HepG2 (cell line): ENCODE measurements around the gene COBL. TPM values are rescaled to one million over a fixed set of nuclear protein-coding genes. Genes with fewer than 3 reads are reported as not detected.

Experiments used
- E2F1 ChIP-seq: sonication (generic); formaldehyde crosslinking; IDR thresholded peaks from 2 replicates; pipeline ENCODE4 v1.5.0; 2020; ENCODE audit warnings: missing genetic modification reagents
- FOXK1 ChIP-seq: sonication (generic); formaldehyde crosslinking; IDR thresholded peaks from 2 replicates; pipeline ENCODE4 v1.4.0; 2020; ENCODE audit warnings: low read depth, missing genetic modification reagents, borderline replicate concordance
- IKZF4 ChIP-seq: sonication (generic); formaldehyde crosslinking; IDR thresholded peaks from 2 replicates; pipeline ENCODE4 v1.5.1; 2020; ENCODE audit warnings: borderline replicate concordance, mild to moderate bottlenecking, low read depth, missing genetic modification reagents; ENCODE audit errors: not compliant biosample characterization
- KDM2A ChIP-seq: sonication (generic); formaldehyde crosslinking; IDR thresholded peaks from 2 replicates; pipeline ENCODE4 v1.4.0; 2020; ENCODE audit warnings: low read depth, missing genetic modification reagents, borderline replicate concordance
- KIAA2018 ChIP-seq: sonication (generic); formaldehyde crosslinking; IDR thresholded peaks from 2 replicates; pipeline ENCODE4 v1.5.0; 2020; ENCODE audit warnings: mild to moderate bottlenecking, missing genetic modification reagents, borderline replicate concordance
- KLF9 ChIP-seq: IDR thresholded peaks from 2 replicates; pipeline ENCODE4 v1.6.1; 2016; ENCODE audit warnings: low read depth
- NR2F6 ChIP-seq, 2 experiments: IDR thresholded peaks; 2 replicates each; pipeline ENCODE4 v1.6.1; 2016; ENCODE audit warnings: antibody characterized with exemption in 1 of 2, mild to moderate bottlenecking in 1 of 2
- THAP11 ChIP-seq: IDR thresholded peaks from 2 replicates; pipeline ENCODE4 v1.6.1; 2016; ENCODE audit warnings: missing biosample characterization, missing genetic modification reagents
- ZBTB1 ChIP-seq: sonication (generic); formaldehyde crosslinking; IDR thresholded peaks from 2 replicates; pipeline ENCODE4 v1.4.0; 2020; ENCODE audit warnings: missing genetic modification reagents, borderline replicate concordance
- ZIK1 ChIP-seq: sonication (generic); formaldehyde crosslinking; IDR thresholded peaks from 2 replicates; pipeline ENCODE4 v1.5.0; 2020; ENCODE audit warnings: mild to moderate bottlenecking, low read depth, missing genetic modification reagents, borderline replicate concordance
- ZNF180 ChIP-seq: sonication (generic); formaldehyde crosslinking; IDR thresholded peaks from 2 replicates; pipeline ENCODE4 v1.4.0; 2020; ENCODE audit warnings: low read depth, missing genetic modification reagents, borderline replicate concordance
- ZNF709 ChIP-seq: sonication (generic); formaldehyde crosslinking; IDR thresholded peaks from 2 replicates; pipeline ENCODE4 v1.5.0; 2020; ENCODE audit warnings: mild to moderate bottlenecking, missing genetic modification reagents
- polyA plus RNA-seq, 8 experiments: library from polyadenylated mRNA; depleted of rRNA in 3 of 8; stranded (reverse) in 7 of 8; unstranded in 1 of 8; fragments of >200 nt; fragmentation: Illumina TruSeq in 4 of 8; extraction: Trizol in 4 of 8; gene quantifications; 2 replicates each; pipeline versions ENCODE4 v1.2.1 to v1.2.3, GENCODE V29; 2011 to 2016; ENCODE audit warnings: low read depth in 4 of 8, missing spikeins in 1 of 8, mixed read lengths in 1 of 8; ENCODE audit not compliant: insufficient read depth in 1 of 8
- total RNA-seq, 5 experiments: library from RNA; depleted of rRNA; stranded (reverse); fragments of >200 nt; fragmentation: Illumina TruSeq; extraction: Trizol; gene quantifications; 2 replicates each; pipeline ENCODE4 v1.2.3, GENCODE V29; 2016; ENCODE audit warnings: low read depth in 1 of 5
- TF ChIP-seq, protein P1 (sequence below): sonication (generic); formaldehyde crosslinking; IDR thresholded peaks from 2 replicates; pipeline ENCODE4 v1.8.1; 2023; ENCODE audit warnings: mild to moderate bottlenecking, moderate library complexity, missing genetic modification reagents
- TF ChIP-seq, protein P2 (sequence below): sonication (generic); formaldehyde crosslinking; IDR thresholded peaks from 2 replicates; pipeline ENCODE4 v1.4.0; 2020; ENCODE audit warnings: mild to moderate bottlenecking, low read depth, missing genetic modification reagents
- TF ChIP-seq, protein P3 (sequence below): sonication (generic); formaldehyde crosslinking; IDR thresholded peaks from 2 replicates; pipeline ENCODE4 v1.8.0; 2022; ENCODE audit warnings: mild to moderate bottlenecking, missing genetic modification reagents, moderate library complexity

Gene COBL
- total and polyA plus RNA-seq, 2 of the 13 experiments (the other 11 are each of a cell fraction or from before 2014, with no cell fraction given) = 3.8 to 4.9 TPM

DNA sequence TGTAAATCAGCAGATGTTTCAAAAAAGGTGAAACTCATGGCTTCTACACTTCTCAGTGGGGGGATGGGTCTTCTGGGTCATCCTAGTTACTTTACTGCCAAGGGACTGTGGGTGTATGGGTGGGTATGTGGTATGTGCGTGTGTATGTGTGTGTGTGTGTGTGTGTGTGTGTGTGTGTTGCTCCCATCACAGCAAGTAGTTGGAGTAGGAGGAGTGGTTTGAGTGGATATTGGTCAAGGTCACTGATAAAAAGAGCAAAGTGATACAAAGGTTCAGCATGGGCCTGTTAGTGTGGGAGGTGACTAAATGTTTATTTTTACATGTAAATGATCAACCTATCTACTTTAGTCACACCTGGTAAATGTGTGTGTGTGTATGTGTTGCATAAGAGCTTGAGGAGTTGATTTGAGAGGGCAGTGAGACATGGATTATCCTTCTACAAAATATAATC, 11.8 kb upstream of the COBL start (continued):
- TF ChIP-seq ZBTB1 (CRISPR knock-in tag) = no peak
- peak; percentile 56 for TF ChIP-seq FOXK1 (CRISPR knock-in tag)
- no peak for TF ChIP-seq E2F1
- TF ChIP-seq KDM2A (CRISPR knock-in tag) = no peak
- 0 out of 2 replicates have a peak, but pooled peaks have one; percentile 50 for TF ChIP-seq KIAA2018
- TF ChIP-seq ZNF180 (CRISPR knock-in tag) = no peak
- TF ChIP-seq ZNF709 = no peak
- TF ChIP-seq, protein P1, sequence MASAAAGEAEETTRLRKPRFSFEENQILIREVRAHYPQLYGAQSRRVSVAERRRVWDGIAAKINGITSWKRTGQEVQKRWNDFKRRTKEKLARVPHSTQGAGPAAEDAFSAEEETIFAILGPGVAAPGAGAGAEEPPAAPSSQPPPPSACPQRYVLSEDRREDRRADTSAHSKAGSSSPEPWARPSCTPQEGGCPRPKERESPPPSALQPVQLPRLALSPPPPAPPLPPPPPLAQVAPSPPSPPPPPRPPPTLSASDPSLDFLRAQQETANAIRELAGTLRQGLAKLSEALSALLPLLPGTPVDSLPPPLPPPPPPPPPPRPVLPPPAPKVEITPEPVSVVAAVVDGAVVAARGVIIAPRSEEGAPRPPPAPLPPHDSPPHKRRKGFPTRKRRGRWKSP = peak; percentile 66; the same call in 1 of the 2 replicates
- TF ChIP-seq, protein P2, sequence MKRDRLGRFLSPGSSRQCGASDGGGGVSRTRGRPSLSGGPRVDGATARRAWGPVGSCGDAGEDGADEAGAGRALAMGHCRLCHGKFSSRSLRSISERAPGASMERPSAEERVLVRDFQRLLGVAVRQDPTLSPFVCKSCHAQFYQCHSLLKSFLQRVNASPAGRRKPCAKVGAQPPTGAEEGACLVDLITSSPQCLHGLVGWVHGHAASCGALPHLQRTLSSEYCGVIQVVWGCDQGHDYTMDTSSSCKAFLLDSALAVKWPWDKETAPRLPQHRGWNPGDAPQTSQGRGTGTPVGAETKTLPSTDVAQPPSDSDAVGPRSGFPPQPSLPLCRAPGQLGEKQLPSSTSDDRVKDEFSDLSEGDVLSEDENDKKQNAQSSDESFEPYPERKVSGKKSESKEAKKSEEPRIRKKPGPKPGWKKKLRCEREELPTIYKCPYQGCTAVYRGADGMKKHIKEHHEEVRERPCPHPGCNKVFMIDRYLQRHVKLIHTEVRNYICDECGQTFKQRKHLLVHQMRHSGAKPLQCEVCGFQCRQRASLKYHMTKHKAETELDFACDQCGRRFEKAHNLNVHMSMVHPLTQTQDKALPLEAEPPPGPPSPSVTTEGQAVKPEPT (CRISPR knock-in tag) = no peak
- no peak for TF ChIP-seq ZIK1
- TF ChIP-seq, protein P3, sequence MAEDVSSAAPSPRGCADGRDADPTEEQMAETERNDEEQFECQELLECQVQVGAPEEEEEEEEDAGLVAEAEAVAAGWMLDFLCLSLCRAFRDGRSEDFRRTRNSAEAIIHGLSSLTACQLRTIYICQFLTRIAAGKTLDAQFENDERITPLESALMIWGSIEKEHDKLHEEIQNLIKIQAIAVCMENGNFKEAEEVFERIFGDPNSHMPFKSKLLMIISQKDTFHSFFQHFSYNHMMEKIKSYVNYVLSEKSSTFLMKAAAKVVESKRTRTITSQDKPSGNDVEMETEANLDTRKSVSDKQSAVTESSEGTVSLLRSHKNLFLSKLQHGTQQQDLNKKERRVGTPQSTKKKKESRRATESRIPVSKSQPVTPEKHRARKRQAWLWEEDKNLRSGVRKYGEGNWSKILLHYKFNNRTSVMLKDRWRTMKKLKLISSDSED (CRISPR knock-in tag) = no peak
- peak; percentile 39; the same call in 1 of the 2 replicates for TF ChIP-seq NR2F6 (IDR thresholded peaks at IDR 0.05)
- peak; percentile 53; the same call in 1 of the 2 replicates for TF ChIP-seq NR2F6 (CRISPR knock-in tag; IDR thresholded peaks at IDR 0.05)
- TF ChIP-seq IKZF4 (CRISPR knock-in tag) = no peak
- no peak for TF ChIP-seq THAP11
- TF ChIP-seq KLF9 (CRISPR knock-in tag) = no peak
